COLO829 (cell line): ENCODE measurements around the gene AGAP1.

Source experiments
- DNase-seq: peaks from one replicate; pipeline ENCODE4 v3.0.0; 2012; ENCODE audit warnings: low spot score

Gene AGAP1

GRCh38 chr2:236160366-236161081 lies 666.7 kb downstream of the AGAP1 start:
- DNase-seq: no peak

- DNase-seq: no peak
Observed at GRCh38 chr2:236161082-236161462, 667.2 kb downstream of the AGAP1 start.

GRCh38 chr2:236161531-236161930 lies 667.7 kb downstream of the AGAP1 start:
- DNase-seq: no peak

- no peak for DNase-seq
Observed at GRCh38 chr2:236162031-236162845, 668.4 kb downstream of the AGAP1 start.

- no peak for DNase-seq
Observed at GRCh38 chr2:236162882-236163470, 669.1 kb downstream of the AGAP1 start.

- DNase-seq: no peak
Observed at GRCh38 chr2:236163471-236164200, 669.8 kb downstream of the AGAP1 start.

- no peak for DNase-seq
Observed at GRCh38 chr2:236164201-236164924, 670.5 kb downstream of the AGAP1 start.

GRCh38 chr2:236164925-236165841 lies 671.3 kb downstream of the AGAP1 start:
- DNase-seq: no peak

- no peak for DNase-seq
Observed at GRCh38 chr2:236165842-236166795, 672.3 kb downstream of the AGAP1 start.

- no peak for DNase-seq
Observed at GRCh38 chr2:236166796-236167296, 673.0 kb downstream of the AGAP1 start.

GRCh38 chr2:236167297-236168109 lies 673.7 kb downstream of the AGAP1 start:
- no peak for DNase-seq

GRCh38 chr2:236168110-236169080 lies 674.6 kb downstream of the AGAP1 start, which contains the start of gene GBX2:
Gene GBX2, minus strand, starts transcription at chr2:236168386. Its CDS starts 415 bp downstream, at chr2:236167971.
- DNase-seq: peak; percentile 41

- DNase-seq: no peak
Observed at GRCh38 chr2:236169151-236169721, 675.4 kb downstream of the AGAP1 start.

GRCh38 chr2:236169741-236170589 lies 676.1 kb downstream of the AGAP1 start:
- no peak for DNase-seq

- DNase-seq: no peak
Observed at GRCh38 chr2:236170590-236171165, 676.8 kb downstream of the AGAP1 start.
